ENCODE results near the gene TRIM37. TPM values are rescaled to one million over a fixed set of nuclear protein-coding genes. Genes with fewer than 3 reads are reported as not detected.

TRIM37 gene
- polyA plus RNA-seq, 1 donor (not counting 4 experiments of a cell fraction or from before 2014, with no cell fraction given) = 26.4 TPM

- Histone ChIP-seq H3K27me3 (ENCODE audit: control insufficient read depth, extremely low read depth, insufficient read depth, low read length) (no peaks in the 10 kb centered on the region), H3K4me2 (ENCODE audit: control insufficient read depth, extremely low read depth, insufficient read depth, low read depth, low read length) (no peak overlapping the region), H3K4me3 (ENCODE audit: control insufficient read depth in 2 of 3, extremely low read depth in 1 of 3, insufficient read depth in 2 of 3, low read depth in 1 of 3, low read length in 3 of 3) (no peak overlapping the region), H3K9me3 (ENCODE audit: control insufficient read depth, low read depth, low read length) (no peaks in the 10 kb centered on the region), H2AFZ (ENCODE audit: control insufficient read depth, low read length) (no peak overlapping the region), H3K4me1 (ENCODE audit: control insufficient read depth, extremely low read depth, insufficient read depth, low read length) (no peaks in the 10 kb centered on the region), H3K36me3 (ENCODE audit: control insufficient read depth in 2 of 2, extremely low read depth in 1 of 2, insufficient read depth in 2 of 2, low read length in 2 of 2) (peaks cover 0 to 14% of the 10 kb centered on the region in 2 experiments), H4K20me1 (ENCODE audit: control insufficient read depth, extremely low read depth, insufficient read depth, low read length) (no peaks in the 10 kb centered on the region), H3K9me1 (ENCODE audit: control insufficient read depth, extremely low read depth, insufficient read depth, low read length) (no peaks in the 10 kb centered on the region), H3K9ac (ENCODE audit: control insufficient read depth, extremely low read depth, insufficient read depth, low read length) (no peak overlapping the region), H3K79me2 (ENCODE audit: control insufficient read depth, insufficient read depth, low read length) (no peaks in the 10 kb centered on the region), H3K27ac (ENCODE audit: control insufficient read depth, insufficient read depth, low read length) (no peak overlapping the region)
- DNase-seq (ENCODE audit: low read depth, low spot score) (no peak), FAIRE-seq (no peak)
- TF ChIP-seq EZH2 (IDR thresholded peaks at IDR 0.05; ENCODE audit: low read length) = no peak
- no peak for TF ChIP-seq CTCF (optimal IDR thresholded peaks at IDR 0.05 in 1 of 3, IDR thresholded peaks at IDR 0.05 in 1 of 3, conservative IDR thresholded peaks at IDR 0.05 in 1 of 3; ENCODE audit: extremely low read depth in 1 of 3, insufficient read depth in 2 of 3, low read length in 3 of 3)
- dilution Hi-C loops (cut with MboI; ENCODE audit: extremely low pct_ligation_motif_present, low sequenced_read_pairs) = no loop called here
Observed at GRCh38 chr17:59067756-59068155, 38.9 kb downstream of the TRIM37 start.

GRCh38 chr17:59067340-59067739 is 39.3 kb downstream of the TRIM37 start:
- Histone ChIP-seq H3K4me2 (ENCODE audit: control insufficient read depth, extremely low read depth, insufficient read depth, low read depth, low read length) (no peak overlapping the region), H3K4me3 (ENCODE audit: control insufficient read depth in 2 of 3, extremely low read depth in 1 of 3, insufficient read depth in 2 of 3, low read depth in 1 of 3, low read length in 3 of 3) (no peak overlapping the region), H3K79me2 (ENCODE audit: control insufficient read depth, insufficient read depth, low read length) (no peaks in the 10 kb centered on the region), H4K20me1 (ENCODE audit: control insufficient read depth, extremely low read depth, insufficient read depth, low read length) (no peaks in the 10 kb centered on the region), H3K9me1 (ENCODE audit: control insufficient read depth, extremely low read depth, insufficient read depth, low read length) (no peaks in the 10 kb centered on the region), H3K9me3 (ENCODE audit: control insufficient read depth, low read depth, low read length) (no peaks in the 10 kb centered on the region), H3K27me3 (ENCODE audit: control insufficient read depth, extremely low read depth, insufficient read depth, low read length) (no peaks in the 10 kb centered on the region), H3K36me3 (ENCODE audit: control insufficient read depth in 2 of 2, extremely low read depth in 1 of 2, insufficient read depth in 2 of 2, low read length in 2 of 2) (peaks cover 0 to 18% of the 10 kb centered on the region in 2 experiments), H3K4me1 (ENCODE audit: control insufficient read depth, extremely low read depth, insufficient read depth, low read length) (no peaks in the 10 kb centered on the region), H3K9ac (ENCODE audit: control insufficient read depth, extremely low read depth, insufficient read depth, low read length) (no peak overlapping the region), H2AFZ (ENCODE audit: control insufficient read depth, low read length) (no peak overlapping the region), H3K27ac (ENCODE audit: control insufficient read depth, insufficient read depth, low read length) (no peak overlapping the region)
- DNase-seq (ENCODE audit: low read depth, low spot score) (no peak), FAIRE-seq (no peak)
- dilution Hi-C loops (cut with MboI; ENCODE audit: extremely low pct_ligation_motif_present, low sequenced_read_pairs) = no loop called here
- TF ChIP-seq EZH2 (IDR thresholded peaks at IDR 0.05; ENCODE audit: low read length) (no peak), CTCF (optimal IDR thresholded peaks at IDR 0.05 in 1 of 3, IDR thresholded peaks at IDR 0.05 in 1 of 3, conservative IDR thresholded peaks at IDR 0.05 in 1 of 3; ENCODE audit: extremely low read depth in 1 of 3, insufficient read depth in 2 of 3, low read length in 3 of 3) (no peak)

Measured in keratinocyte (primary cell).